ENCODE results near the gene SNRNP200.
A peak's percentile ranks its signal among the peaks of the same experiment; 100 is the strongest.
"Not testable (repeated sequence)": the region's sequence is repeated elsewhere in the genome, so short reads cannot be mapped to it uniquely, and the experiment has no call there.

Gene SNRNP200

GRCh38 chr2:96274355-96275056 is 30.8 kb downstream of the SNRNP200 start:
- DNase-seq (ENCODE audit: low read depth): no peak

GRCh38 chr2:96273763-96274162 is 31.6 kb downstream of the SNRNP200 start:
- DNase-seq (ENCODE audit: low read depth): no peak

- DNase-seq (ENCODE audit: low read depth): no peak
These were observed 33.4 kb downstream of the SNRNP200 start for GRCh38 chr2:96271995-96272394.

- no peak for DNase-seq (ENCODE audit: low read depth)
These were observed 38.0 kb downstream of the SNRNP200 start for GRCh38 chr2:96267159-96267971.

GRCh38 chr2:96265840-96266679 is 39.3 kb downstream of the SNRNP200 start, which contains the start of the genes CIAO1 and TMEM127:
Gene CIAO1 (plus strand): TSS chr2:96266225. CDS start chr2:96266351, 126 bp downstream.
Gene TMEM127 (minus strand): TSS chr2:96265997. CDS start chr2:96265381, 616 bp downstream.
- peak; percentile 90 for DNase-seq (ENCODE audit: low read depth)

GRCh38 chr2:96265349-96265839 is 40.0 kb downstream of the SNRNP200 start:
- DNase-seq (ENCODE audit: low read depth): no peak

GRCh38 chr2:96264656-96265348 is 40.5 kb downstream of the SNRNP200 start:
- no peak for DNase-seq (ENCODE audit: low read depth)

GRCh38 chr2:96264086-96264485 is 41.3 kb downstream of the SNRNP200 start:
- no peak for DNase-seq (ENCODE audit: low read depth)

- DNase-seq (ENCODE audit: low read depth): no peak
These were observed 43.0 kb downstream of the SNRNP200 start for GRCh38 chr2:96262306-96262705.

- no peak for DNase-seq (ENCODE audit: low read depth)
These were observed 43.9 kb downstream of the SNRNP200 start for GRCh38 chr2:96261328-96262003.

- no peak for DNase-seq (ENCODE audit: low read depth)
These were observed 44.7 kb downstream of the SNRNP200 start for GRCh38 chr2:96260387-96261260.

- DNase-seq (ENCODE audit: low read depth): no peak
These were observed 45.8 kb downstream of the SNRNP200 start for GRCh38 chr2:96259497-96259921.

GRCh38 chr2:96258166-96259022 is 47.0 kb downstream of the SNRNP200 start:
- no peak for DNase-seq (ENCODE audit: low read depth)

- not testable (repeated sequence) for DNase-seq (ENCODE audit: low read depth)
These were observed 47.6 kb downstream of the SNRNP200 start for GRCh38 chr2:96257744-96258143.

GRCh38 chr2:96256611-96257113 is 48.7 kb downstream of the SNRNP200 start:
- DNase-seq (ENCODE audit: low read depth): no peak

- no peak for DNase-seq (ENCODE audit: low read depth)
These were observed 50.8 kb downstream of the SNRNP200 start for GRCh38 chr2:96254571-96254970.

GRCh38 chr2:96253006-96253405 is 52.3 kb downstream of the SNRNP200 start:
- no peak for DNase-seq (ENCODE audit: low read depth)

GRCh38 chr2:96252526-96252925 is 52.8 kb downstream of the SNRNP200 start:
- no peak for DNase-seq (ENCODE audit: low read depth)
